Fibroblast of mammary gland (primary cell): ENCODE results near the gene GRAMD1B.
"Not testable (repeated sequence)": the region's sequence is repeated elsewhere in the genome, so short reads cannot be mapped to it uniquely, and the experiment has no call there.

Experiments used
- DNase-seq: peaks from one replicate; pipeline ENCODE4 v3.0.0-alpha.2; 2010; ENCODE audit warnings: low read depth
- H3K4me3 ChIP-seq: 2 replicates; pipeline ENCODE4 v1.5.1; 2011; ENCODE audit warnings: low read depth, mild to moderate bottlenecking, low read length, moderate library complexity; ENCODE audit not compliant: control insufficient read depth
- CTCF ChIP-seq: conservative IDR thresholded peaks from 2 replicates; pipeline ENCODE4 v1.5.1; 2011; ENCODE audit warnings: low read depth, low read length, inconsistent platforms; ENCODE audit not compliant: control insufficient read depth, insufficient read depth

The GRAMD1B gene

DNA sequence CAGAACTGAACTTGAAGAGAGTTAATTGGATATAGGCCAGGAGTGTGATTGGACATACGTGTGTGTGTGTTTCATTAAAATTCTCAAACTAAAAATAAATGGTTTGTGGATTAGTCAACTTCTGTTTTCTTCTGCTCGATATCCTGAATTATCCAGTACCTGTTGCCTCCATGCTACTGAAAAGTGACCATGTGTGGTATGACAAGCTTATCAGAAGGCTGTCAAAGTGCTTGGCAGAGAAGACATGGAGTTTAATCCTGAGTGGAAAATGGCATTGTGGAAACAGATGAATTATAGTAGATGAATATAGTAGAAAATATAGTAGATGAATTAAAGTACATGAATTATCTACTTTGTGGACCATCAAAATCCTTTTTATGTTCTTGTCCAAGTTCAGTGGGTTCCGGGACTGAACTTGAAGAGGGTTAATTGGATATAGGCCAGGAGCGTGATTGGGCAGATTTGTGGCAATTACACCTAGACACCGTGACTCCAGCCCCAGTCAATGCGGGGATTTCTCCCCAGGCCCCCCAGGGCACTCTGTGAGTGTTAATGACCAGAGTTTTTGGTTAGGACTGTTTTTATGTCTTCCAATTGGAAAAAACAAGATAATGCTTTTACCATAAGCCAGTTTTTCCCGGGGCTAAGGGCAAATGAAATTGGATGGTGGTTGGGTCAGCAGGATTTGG lies 30.1 kb downstream of the GRAMD1B start:
- H3K4me3 ChIP-seq: no peak overlapping the region
- no peak for DNase-seq
- TF ChIP-seq CTCF: no peak

GRCh38 chr11:123461164-123461563 lies 31.1 kb downstream of the GRAMD1B start:
- H3K4me3 ChIP-seq: no peak overlapping the region
- no peak for DNase-seq
- TF ChIP-seq CTCF: no peak

- DNase-seq, H3K4me3 ChIP-seq: not testable (repeated sequence)
These were observed 35.6 kb downstream of the GRAMD1B start for GRCh38 chr11:123465667-123466066.

DNA sequence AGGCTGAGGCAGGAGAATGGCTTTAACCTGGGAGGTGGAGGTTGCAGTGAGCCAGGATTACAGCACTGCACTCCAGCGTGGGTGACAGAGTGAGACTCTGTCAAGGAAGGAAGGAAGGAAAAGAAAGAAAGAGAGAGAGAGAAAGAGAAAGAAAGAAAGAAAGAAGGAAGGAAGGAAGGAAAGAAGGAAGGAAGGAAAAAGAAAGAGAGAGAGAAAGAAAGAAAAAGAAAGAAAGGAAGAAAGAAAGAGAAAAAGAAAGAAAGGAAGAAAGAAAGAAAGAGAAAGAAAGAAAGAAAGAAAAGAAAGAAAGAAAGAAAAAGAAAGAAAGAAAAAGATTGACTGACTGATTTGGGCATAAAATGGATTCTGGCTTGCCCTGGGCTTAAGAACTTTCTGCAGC lies 36.1 kb downstream of the GRAMD1B start:
- H3K4me3 ChIP-seq, DNase-seq: not testable (repeated sequence)

DNA sequence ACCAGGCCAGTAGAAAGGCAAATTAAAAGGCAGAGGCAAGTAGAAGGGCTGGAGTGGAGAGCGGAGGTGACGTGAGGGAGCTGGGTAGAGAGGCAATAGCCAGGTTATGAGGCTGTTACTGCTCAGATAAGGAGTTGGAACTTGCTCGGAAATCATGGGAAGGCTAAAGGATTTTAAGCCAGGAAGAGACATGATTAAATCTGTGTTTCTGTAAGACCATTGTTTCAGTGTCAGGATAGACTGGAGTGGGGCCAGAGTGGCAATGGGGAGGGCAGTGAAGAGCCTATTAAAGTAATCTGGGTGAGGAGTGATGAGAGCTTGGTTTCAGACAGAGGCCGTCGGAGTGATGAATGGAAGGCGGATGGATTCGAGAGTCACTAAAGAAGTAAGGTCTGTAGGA lies 39.0 kb downstream of the GRAMD1B start:
- TF ChIP-seq CTCF: no peak
- no peak for DNase-seq
- no peak overlapping the region for H3K4me3 ChIP-seq

GRCh38 chr11:123469586-123469985 lies 39.5 kb downstream of the GRAMD1B start:
- no peak overlapping the region for H3K4me3 ChIP-seq
- no peak for DNase-seq
- TF ChIP-seq CTCF: no peak

- no peak for DNase-seq
- H3K4me3 ChIP-seq: no peak overlapping the region
- TF ChIP-seq CTCF: no peak
These were observed 40.8 kb downstream of the GRAMD1B start for GRCh38 chr11:123470842-123471241.
